GM12878 (cell line): ENCODE data around the gene MED10. TPM values are rescaled to one million over a fixed set of nuclear protein-coding genes. Genes with fewer than 3 reads are reported as not detected.

Experiments
- ATAC-seq: fragments of 200-7000 bp; cut with Tn5 transposase; 3 replicates; pipeline ENCODE4 v1.9.1; 2020; ENCODE audit warnings: mild to moderate bottlenecking, moderate library complexity
- BruUV-seq: library from RNA; stranded (reverse); fragments of 400-500 nt; replicated peaks from 2 replicates; lab custom pipeline; 2021; lab: Mats Ljungman, UMichigan
- CTCF ChIA-PET: fragments of 300-600 bp; sonication (Branson Sonifier 250); formaldehyde crosslinking; extraction: SDS; loops from one replicate; lab custom pipeline; 2021; ENCODE audit warnings: inconsistent platforms; lab: Yijun Ruan, JAX
- POLR2A ChIA-PET: fragments of 350-600 bp; formaldehyde crosslinking; extraction: SDS; loops from one replicate; lab custom pipeline; 2021; ENCODE audit warnings: inconsistent platforms; lab: Charles Lee
- RAD21 ChIA-PET: fragments of 300-600 bp; sonication (Branson Sonifier 250); formaldehyde crosslinking; loops from one replicate; lab custom pipeline; 2023; ENCODE audit warnings: antibody characterized with exemption; ENCODE audit not compliant: unreplicated experiment; lab: Charles Lee
- SMC1A ChIA-PET: fragments of 300-600 bp; sonication (Branson Sonifier 250); formaldehyde crosslinking; loops from one replicate; lab custom pipeline; 2023; ENCODE audit not compliant: unreplicated experiment, uncharacterized antibody; lab: Charles Lee
- DNase-seq: peaks from one replicate; pipeline ENCODE4 v3.0.0-alpha.2; 2011; ENCODE audit warnings: low read depth, low spot score
- FAIRE-seq: peaks from 3 replicates; lab custom pipeline; 2011; peaks lifted over from hg19 to GRCh38; lab: Jason Lieb, UNC
- H2AFZ ChIP-seq: 2 replicates; pipeline ENCODE4 v1.6.0; 2011; ENCODE audit warnings: low read depth, low read length, control low read depth; ENCODE audit not compliant: control insufficient read depth
- H3K27ac ChIP-seq: 2 replicates; pipeline ENCODE4 v1.5.1; 2011; ENCODE audit warnings: control low read depth; ENCODE audit not compliant: control insufficient read depth, insufficient read depth
- H3K27me3 ChIP-seq, 2 experiments: replicated peaks in 1 of 2; 2 replicates each; pipeline versions ENCODE4 v1.6.0 to v1.6.1; 2011; ENCODE audit warnings: low read length in 1 of 2; ENCODE audit not compliant: control insufficient read depth in 2 of 2, insufficient read depth in 2 of 2
- H3K36me3 ChIP-seq, 2 experiments: 2 replicates each; pipeline ENCODE4 v1.5.1; 2011; ENCODE audit warnings: low read length in 1 of 2; ENCODE audit not compliant: control insufficient read depth in 2 of 2, insufficient read depth in 2 of 2
- H3K4me1 ChIP-seq: 2 replicates; pipeline ENCODE4 v1.6.1; 2011; ENCODE audit warnings: mild to moderate bottlenecking, low read length, moderate library complexity, mixed read lengths; ENCODE audit not compliant: control insufficient read depth, insufficient read depth
- H3K4me2 ChIP-seq: 2 replicates; pipeline ENCODE4 v1.6.0; 2011; ENCODE audit warnings: control low read depth; ENCODE audit not compliant: control insufficient read depth, insufficient read depth
- H3K4me3 ChIP-seq: fragments of 200-600 bp; sonication (generic); 2 replicates; pipeline ENCODE4 v1.5.1; 2016
- H3K79me2 ChIP-seq: 2 replicates; pipeline ENCODE4 v1.6.0; 2011; ENCODE audit warnings: low read length; ENCODE audit not compliant: control insufficient read depth, insufficient read depth
- H3K9ac ChIP-seq: 2 replicates; pipeline ENCODE4 v1.8.0; 2011; ENCODE audit warnings: low read length, control low read depth, mixed read lengths; ENCODE audit not compliant: control insufficient read depth, insufficient read depth
- H3K9me3 ChIP-seq: replicated peaks from 3 replicates; pipeline ENCODE4 v1.5.1; 2011; ENCODE audit warnings: mild to moderate bottlenecking, low read length; ENCODE audit not compliant: control insufficient read depth, insufficient read depth
- H4K20me1 ChIP-seq: 2 replicates; pipeline ENCODE4 v1.6.0; 2011; ENCODE audit not compliant: control insufficient read depth, insufficient read depth
- ATF7 ChIP-seq: fragments of 450-650 bp; IDR thresholded peaks from 2 replicates; pipeline ENCODE4 v1.6.1; 2016; ENCODE audit warnings: low read depth, mild to moderate bottlenecking
- BMI1 ChIP-seq: fragments of 450-650 bp; IDR thresholded peaks from 2 replicates; pipeline ENCODE4 v1.6.1; 2016; ENCODE audit warnings: mild to moderate bottlenecking, moderate library complexity, borderline replicate concordance
- DPF2 ChIP-seq: fragments of 450-650 bp; IDR thresholded peaks from 2 replicates; pipeline ENCODE4 v1.6.1; 2017; ENCODE audit warnings: mild to moderate bottlenecking
- ETV6 ChIP-seq, 2 experiments: fragments of 450-650 bp in 1 of 2; IDR thresholded peaks in 1 of 2; conservative IDR thresholded peaks in 1 of 2; 2 replicates each; pipeline ENCODE4 v1.6.1; 2014; ENCODE audit warnings: antibody characterized with exemption in 1 of 2, borderline replicate concordance in 1 of 2, low read depth in 1 of 2, mild to moderate bottlenecking in 1 of 2, moderate library complexity in 1 of 2
- MEF2A ChIP-seq: IDR thresholded peaks from 2 replicates; pipeline ENCODE4 v1.6.1; 2011; ENCODE audit warnings: low read depth, mild to moderate bottlenecking, low read length, moderate library complexity; ENCODE audit not compliant: insufficient read depth
- NFYB ChIP-seq: IDR thresholded peaks from 2 replicates; pipeline ENCODE4 v1.6.1; 2011; ENCODE audit warnings: low read depth, mild to moderate bottlenecking, low read length, improper control_type of control experiment, moderate library complexity; ENCODE audit not compliant: insufficient read depth
- PAX8 ChIP-seq: fragments of 450-650 bp; IDR thresholded peaks from 2 replicates; pipeline ENCODE4 v1.6.1; 2017; ENCODE audit warnings: mild to moderate bottlenecking, moderate library complexity
- PML ChIP-seq: IDR thresholded peaks from 2 replicates; pipeline ENCODE4 v1.6.1; 2012; ENCODE audit warnings: low read length, inconsistent platforms
- POLR2A ChIP-seq: IDR thresholded peaks from 2 replicates; pipeline ENCODE4 v1.6.1; 2011; ENCODE audit warnings: low read depth, mild to moderate bottlenecking, low read length
- POLR2AphosphoS2 ChIP-seq: IDR thresholded peaks from 2 replicates; pipeline ENCODE4 v1.6.1; 2011; ENCODE audit warnings: low read depth, mild to moderate bottlenecking, low read length, improper control_type of control experiment, moderate library complexity
- RAD51 ChIP-seq: fragments of 450-650 bp; IDR thresholded peaks from 2 replicates; pipeline ENCODE4 v1.6.1; 2016; ENCODE audit warnings: moderate library complexity, mild to moderate bottlenecking, inconsistent platforms
- SMC3 ChIP-seq: IDR thresholded peaks from 2 replicates; pipeline ENCODE4 v1.6.1; 2011; ENCODE audit warnings: low read length, improper control_type of control experiment, borderline replicate concordance
- TCF12 ChIP-seq: IDR thresholded peaks from 2 replicates; pipeline ENCODE4 v1.6.1; 2011; ENCODE audit warnings: low read depth, mild to moderate bottlenecking, low read length
- ZBTB40 ChIP-seq: fragments of 450-650 bp; IDR thresholded peaks from 2 replicates; pipeline ENCODE4 v1.6.1; 2016; ENCODE audit warnings: mild to moderate bottlenecking, moderate library complexity, borderline replicate concordance
- WGBS: methylation state at CpG from one replicate; pipeline ENCODE4 v1.1.6; 2016; ENCODE audit warnings: low lambda C conversion rate; ENCODE audit not compliant: insufficient replicate concordance, insufficient coverage; ENCODE audit errors: missing lambda C conversion rate; 5-methylcytosine and 5-hydroxymethylcytosine counted together
- in situ Hi-C: fragments of 300-500 bp; cut with MboI; formaldehyde crosslinking; loops from 9 replicates; pipeline ENCODE4 v1.14.3; 2018; ENCODE audit warnings: mixed read lengths
- intact Hi-C: fragments of 100-400 bp; cut with micrococcal nuclease; formaldehyde crosslinking; loops from one replicate; pipeline ENCODE4 v1.14.2; 2022; ENCODE audit not compliant: unreplicated experiment
- polyA plus RNA-seq, 11 experiments: library from polyadenylated mRNA; depleted of rRNA in 4 of 11; unstranded in 6 of 11; stranded (reverse) in 5 of 11; fragments of >200 nt; fragmentation: Nextera tagmentation in 4 of 11; fragmentation: Illumina TruSeq in 1 of 11; extraction: Ambion mirVana in 4 of 11; extraction: Trizol in 1 of 11; gene quantifications; 1 replicate in 1 of 11; 2 replicates in 10 of 11; pipeline versions ENCODE4 v1.2.1 to v1.2.3, GENCODE V29; 2011 to 2016; ENCODE audit warnings: inconsistent platforms in 2 of 11, missing spikeins in 2 of 11, low read depth in 1 of 11
- total RNA-seq, 4 experiments: library from RNA; depleted of rRNA in 3 of 4; stranded (reverse); fragments of >200 nt in 3 of 4; fragmentation: Illumina TruSeq in 1 of 4; extraction: Trizol in 1 of 4; gene quantifications; 2 replicates each; pipeline versions ENCODE4 v1.2.1 to v1.2.3, GENCODE V29; 2013 to 2021
- TF ChIP-seq, protein P1 (sequence below): IDR thresholded peaks from 2 replicates; pipeline ENCODE4 v1.6.1; 2011; ENCODE audit warnings: low read depth, mild to moderate bottlenecking, low read length, moderate library complexity, borderline replicate concordance; ENCODE audit errors: extremely low read depth

MED10 gene
- total and polyA plus RNA-seq, 10 of the 15 experiments (the other 5 are each of a cell fraction or from before 2014, with no cell fraction given), result 21.2 to 111 (median 46.6) TPM

DNA sequence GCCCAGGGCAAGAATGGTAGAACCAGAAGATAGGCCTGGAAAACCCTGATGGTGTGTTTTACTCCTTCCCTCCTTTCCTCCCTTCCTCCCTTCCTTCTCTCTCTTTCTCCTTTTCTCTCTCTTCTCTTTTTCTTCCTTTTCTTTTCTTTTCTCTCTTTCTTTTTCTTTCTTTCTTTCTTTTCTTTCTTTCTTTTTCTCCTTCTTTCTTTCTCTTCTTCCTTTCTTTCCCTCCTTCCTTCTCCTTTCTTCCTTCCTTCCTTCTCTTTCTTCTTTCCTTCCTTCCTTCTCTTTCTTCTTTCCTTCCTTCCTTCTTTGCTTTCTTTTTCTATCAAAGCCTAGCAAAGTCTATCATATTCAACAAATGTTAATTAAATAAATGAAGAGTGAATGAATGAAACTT lies 46.4 kb upstream of the MED10 start:
- CTCF ChIA-PET, result interaction anchor here (1.4 kb wide), 1 partner anchor 10 kb away, joined by 7 read pairs; no protein-coding TSS in a partner anchor
- Histone ChIP-seq H3K4me3 (no peak overlapping the region), H3K27me3 (no peaks in the 10 kb centered on the region), H3K9me3 (no peaks in the 10 kb centered on the region), H2AFZ (no peak overlapping the region), H3K4me2 (no peak overlapping the region), H3K36me3 (no peaks in the 10 kb centered on the region), H3K79me2 (no peaks in the 10 kb centered on the region), H3K4me1 (no peaks in the 10 kb centered on the region), H3K9ac (no peak overlapping the region), H4K20me1 (no peaks in the 10 kb centered on the region), H3K27ac (no peak overlapping the region)
- POLR2A ChIA-PET, result no interaction called here
- no peak for DNase-seq
- intact Hi-C loops, result no loop called here
- RAD21 ChIA-PET, result interaction anchor here (0.5 kb wide), 1 partner anchor 932 kb away, joined by 3 read pairs; no protein-coding TSS in a partner anchor
- FAIRE-seq, result no peak
- no TSS peak for BruUV-seq
- SMC1A ChIA-PET, result no interaction called here
- no peak for ATAC-seq
- in situ Hi-C loops, result no loop called here
- no peak for TF ChIP-seq RAD51
- TF ChIP-seq NFYB, result no peak
- TF ChIP-seq ETV6 (conservative IDR thresholded peaks at IDR 0.05 in 1 of 2, IDR thresholded peaks at IDR 0.05 in 1 of 2; ENCODE audit: borderline replicate concordance in 1 of 2, low read depth in 1 of 2), result no peak
- no peak for TF ChIP-seq PML
- no peak for TF ChIP-seq BMI1
- TF ChIP-seq, all 136 proteins: peak for 0

DNA sequence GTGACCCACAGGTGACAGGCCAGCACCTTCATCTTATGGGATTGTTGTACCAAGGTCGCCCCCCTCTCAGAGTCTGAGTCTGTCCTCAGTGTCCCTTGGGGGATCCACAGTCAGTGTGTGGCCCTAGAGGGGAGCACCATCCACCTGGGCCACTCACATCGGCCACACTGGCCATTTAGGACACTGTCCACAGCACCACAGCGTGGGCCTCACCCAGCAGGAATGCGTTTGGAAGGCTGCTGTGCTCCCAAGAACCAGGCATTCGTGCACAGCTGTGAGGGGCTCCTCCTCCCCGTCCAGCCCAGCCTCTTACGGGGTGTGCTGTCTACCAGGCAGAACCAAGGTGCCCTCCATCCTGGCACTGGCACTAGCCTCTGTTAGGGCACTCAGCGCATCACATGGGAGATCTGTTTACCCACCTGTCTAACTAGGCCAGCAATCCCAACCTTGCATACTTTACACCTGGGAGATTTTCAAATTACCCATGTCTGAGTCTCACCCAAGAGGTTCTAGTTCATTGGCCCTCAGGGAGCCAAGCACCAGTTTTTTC lies 45.8 kb upstream of the MED10 start:
- POLR2A ChIA-PET, result no interaction called here
- RAD21 ChIA-PET, result no interaction called here
- Histone ChIP-seq H3K9ac (no peak overlapping the region), H3K79me2 (no peaks in the 10 kb centered on the region), H3K36me3 (no peaks in the 10 kb centered on the region), H3K27me3 (no peaks in the 10 kb centered on the region), H4K20me1 (no peaks in the 10 kb centered on the region), H3K4me2 (no peak overlapping the region), H3K9me3 (no peaks in the 10 kb centered on the region), H3K27ac (no peak overlapping the region), H3K4me3 (no peak overlapping the region), H2AFZ (no peak overlapping the region), H3K4me1 (no peaks in the 10 kb centered on the region)
- CTCF ChIA-PET, result no interaction called here
- in situ Hi-C loops (no loop called here), intact Hi-C loops (no loop called here)
- SMC1A ChIA-PET, result interaction anchor here (1.3 kb wide), 1 partner anchor 48 kb away, joined by 4 read pairs; no protein-coding TSS in a partner anchor
- no TSS peak for BruUV-seq
- ATAC-seq (no peak), FAIRE-seq (no peak), DNase-seq (no peak)
- 28% methylated on average over 8 of the region's 8 CpGs for WGBS
- TF ChIP-seq ZBTB40 (no peak), PAX8 (no peak), TCF12 (no peak), SMC3 (no peak), DPF2 (no peak), MEF2A (no peak), POLR2A (no peak), POLR2AphosphoS2 (no peak), ATF7 (no peak)
- TF ChIP-seq, protein P1, sequence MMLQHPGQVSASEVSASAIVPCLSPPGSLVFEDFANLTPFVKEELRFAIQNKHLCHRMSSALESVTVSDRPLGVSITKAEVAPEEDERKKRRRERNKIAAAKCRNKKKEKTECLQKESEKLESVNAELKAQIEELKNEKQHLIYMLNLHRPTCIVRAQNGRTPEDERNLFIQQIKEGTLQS, result no peak
